Hematopoietic multipotent progenitor cell treated with erythropoietin and hydrocortisone succinate and interleukin-3 and kit ligand, for 15 days (in vitro differentiated cells): Measurements from ENCODE around the gene ADGRG3.

Experiments used
- DNase-seq: peaks from one replicate; pipeline ENCODE4 v3.0.0-alpha.2; 2015; ENCODE audit warnings: low spot score

Gene ADGRG3

DNA sequence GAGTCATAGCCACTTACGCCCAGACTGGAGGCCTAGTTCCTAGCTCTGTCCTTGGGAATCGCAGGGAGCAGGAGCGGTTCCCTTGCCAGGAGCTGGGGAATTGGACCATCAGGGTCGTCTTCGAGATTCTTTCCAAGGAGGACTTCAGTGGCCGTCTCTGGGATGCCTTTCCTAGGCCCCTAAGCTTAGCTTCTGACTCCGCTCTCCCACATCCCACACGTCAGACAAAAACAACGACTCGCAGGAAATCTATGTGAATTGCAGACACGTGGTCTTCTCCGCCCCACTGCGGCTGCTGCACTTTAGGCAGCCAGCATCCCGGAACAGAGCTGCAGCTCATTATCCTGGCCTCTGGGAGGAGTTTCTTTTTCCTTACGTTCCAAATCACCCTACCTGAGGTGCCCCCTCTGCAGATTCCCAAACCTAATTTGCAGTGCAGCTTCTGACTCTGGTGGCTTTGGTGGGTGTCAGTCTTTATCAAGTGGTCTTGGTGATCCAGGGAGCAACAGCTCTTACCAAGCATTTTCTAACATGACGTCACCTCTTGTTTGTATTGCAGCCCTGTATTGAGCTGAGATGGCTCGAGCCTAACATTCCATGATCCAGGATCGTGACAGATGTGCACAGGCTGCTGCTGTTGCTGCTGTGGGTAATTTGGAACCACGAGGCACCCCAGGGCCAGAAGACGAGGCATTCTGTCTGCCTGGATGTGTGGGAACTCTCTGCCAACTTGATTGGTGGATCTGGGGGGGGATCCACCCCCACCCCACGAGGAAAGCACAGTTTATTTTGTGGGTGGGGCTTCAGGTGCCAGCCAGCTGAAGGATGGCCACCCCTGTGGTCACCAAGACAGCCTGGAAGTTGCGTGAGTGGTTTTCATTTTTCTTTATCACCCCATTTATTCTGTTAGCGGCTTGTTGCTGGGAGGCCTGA, 68.6 kb downstream of the ADGRG3 start:
- peak; percentile 27 for DNase-seq

DNA sequence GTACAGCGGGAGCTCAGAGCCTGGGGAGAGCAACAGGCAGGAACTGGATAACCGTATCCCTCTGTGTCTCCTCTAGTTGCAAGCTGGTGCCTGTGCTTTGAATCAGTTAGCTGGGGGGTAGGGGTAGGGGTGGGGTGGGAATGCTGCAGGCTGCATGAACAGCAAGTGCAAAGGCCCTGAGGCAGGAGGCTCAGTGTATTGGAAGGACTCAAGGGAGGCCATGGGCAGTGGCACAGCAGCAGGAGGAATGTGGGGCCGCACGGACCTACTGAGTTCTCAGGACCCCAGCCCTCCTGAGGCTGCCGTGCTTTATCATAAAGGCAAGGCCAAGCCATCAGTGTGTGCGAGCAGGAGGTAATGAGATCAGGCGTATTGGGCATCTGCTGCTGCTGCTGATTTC, 70.7 kb downstream of the ADGRG3 start:
- DNase-seq, result no peak
